Smooth muscle cell (in vitro differentiated cells): ENCODE measurements around the gene LAMTOR4. TPM values are rescaled to one million over a fixed set of nuclear protein-coding genes. Genes with fewer than 3 reads are reported as not detected.
A peak's percentile ranks its signal among the peaks of the same experiment; 100 is the strongest.
"Not testable (repeated sequence)": the region's sequence is repeated elsewhere in the genome, so short reads cannot be mapped to it uniquely, and the experiment has no call there.

Experiments used
- DNase-seq: peaks from one replicate; lab custom pipeline; 2025; ENCODE audit not compliant: unreplicated experiment; lab: John Stamatoyannopoulos, UW
- H2AFZ ChIP-seq: fragments of 200-600 bp; sonication (generic); 2 replicates; pipeline ENCODE4 v1.6.0; 2016; ENCODE audit warnings: antibody characterized with exemption, low read depth, mild to moderate bottlenecking
- H3F3A ChIP-seq: fragments of 200-600 bp; sonication (generic); 2 replicates; pipeline ENCODE4 v1.6.0; 2017; ENCODE audit warnings: antibody characterized with exemption, low read depth
- H3K27ac ChIP-seq: fragments of 200-600 bp; sonication (generic); 2 replicates; pipeline ENCODE4 v1.5.1; 2016; ENCODE audit warnings: low read depth, mild to moderate bottlenecking
- H3K27me3 ChIP-seq: fragments of 200-600 bp; sonication (generic); 2 replicates; pipeline ENCODE4 v1.6.1; 2016; ENCODE audit warnings: low read depth, mild to moderate bottlenecking
- H3K36me3 ChIP-seq: fragments of 200-600 bp; sonication (generic); 2 replicates; pipeline ENCODE4 v1.5.1; 2016; ENCODE audit warnings: low read depth
- H3K4me1 ChIP-seq: fragments of 200-600 bp; sonication (generic); 2 replicates; pipeline ENCODE4 v1.5.1; 2016; ENCODE audit warnings: low read depth
- H3K4me2 ChIP-seq: fragments of 200-600 bp; sonication (generic); 2 replicates; pipeline ENCODE4 v1.6.0; 2016; ENCODE audit warnings: mild to moderate bottlenecking
- H3K4me3 ChIP-seq: fragments of 200-600 bp; sonication (generic); 2 replicates; pipeline ENCODE4 v1.5.1; 2016; ENCODE audit warnings: mild to moderate bottlenecking
- H3K79me2 ChIP-seq: fragments of 200-600 bp; sonication (generic); 2 replicates; pipeline ENCODE4 v1.6.0; 2016; ENCODE audit warnings: low read depth, mild to moderate bottlenecking
- H3K9ac ChIP-seq: fragments of 200-600 bp; sonication (generic); 2 replicates; pipeline ENCODE4 v1.6.0; 2016; ENCODE audit warnings: low read depth
- H3K9me3 ChIP-seq: fragments of 200-600 bp; sonication (generic); replicated peaks from 2 replicates; pipeline ENCODE4 v1.5.1; 2016; ENCODE audit warnings: low read depth
- H4K20me1 ChIP-seq: fragments of 200-600 bp; sonication (generic); 2 replicates; pipeline ENCODE4 v1.6.0; 2016; ENCODE audit warnings: low read depth
- CTCF ChIP-seq: fragments of 200-600 bp; sonication (generic); IDR thresholded peaks from 2 replicates; pipeline ENCODE4 v1.5.1; 2017; ENCODE audit warnings: borderline replicate concordance, mild to moderate bottlenecking, antibody characterized with exemption; ENCODE audit not compliant: insufficient read depth, poor library complexity, severe bottlenecking
- WGBS: methylation state at CpG from one replicate; pipeline ENCODE4 v1.1.7; 2016; ENCODE audit warnings: low lambda C conversion rate; 5-methylcytosine and 5-hydroxymethylcytosine counted together
- polyA plus RNA-seq: library from polyadenylated mRNA; unstranded; fragments of >200 nt; fragmentation: Nextera tagmentation; extraction: Ambion mirVana; gene quantifications from 2 replicates; pipeline ENCODE4 v1.2.1, GENCODE V29; 2016
- total RNA-seq: library from RNA; depleted of rRNA; stranded (reverse); fragments of >200 nt; gene quantifications from 2 replicates; pipeline ENCODE4 v1.2.3, GENCODE V29; 2014

LAMTOR4 gene
- total and polyA plus RNA-seq, 2 experiments from 2014 or later, result 108 to 203 TPM

- Histone ChIP-seq H3K4me1 (peaks cover 4% of the 10 kb centered on the region), H3K4me3 (no peak overlapping the region), H3K9me3 (no peaks in the 10 kb centered on the region), H4K20me1 (no peaks in the 10 kb centered on the region), H3K79me2 (no peaks in the 10 kb centered on the region), H3K27ac (no peak overlapping the region), H3K4me2 (no peak overlapping the region), H3K36me3 (no peaks in the 10 kb centered on the region), H3F3A (no peaks in the 10 kb centered on the region), H3K27me3 (no peaks in the 10 kb centered on the region), H3K9ac (no peak overlapping the region), H2AFZ (no peak overlapping the region)
- no peak for DNase-seq
- WGBS, result 20% methylated on average over 3 of the region's 3 CpGs
- TF ChIP-seq CTCF, result peak; percentile 67
These were observed 16.0 kb upstream of the LAMTOR4 start for GRCh38 chr7:100132697-100133151.

- Histone ChIP-seq H4K20me1 (no peaks in the 10 kb centered on the region), H3K4me1 (no peaks in the 10 kb centered on the region), H3K4me3 (no peak overlapping the region), H3K9ac (no peak overlapping the region), H3K4me2 (no peak overlapping the region), H3K9me3 (no peaks in the 10 kb centered on the region), H2AFZ (no peak overlapping the region), H3K79me2 (no peaks in the 10 kb centered on the region), H3K27ac (no peak overlapping the region), H3K27me3 (no peaks in the 10 kb centered on the region), H3K36me3 (no peaks in the 10 kb centered on the region), H3F3A (no peaks in the 10 kb centered on the region)
- no peak for DNase-seq
- WGBS, result 92% methylated on average over 13 of the region's 13 CpGs
- TF ChIP-seq CTCF, result no peak
These were observed 10.6 kb upstream of the LAMTOR4 start for GRCh38 chr7:100137851-100138760.

GRCh38 chr7:100141555-100141949 is 7.2 kb upstream of the LAMTOR4 start:
- no peaks in the 10 kb centered on the region for H3K4me1 ChIP-seq
- no peaks in the 10 kb centered on the region for H3K36me3 ChIP-seq
- 91% methylated on average over 3 of the region's 3 CpGs for WGBS
- no peaks in the 10 kb centered on the region for H3K79me2 ChIP-seq
- H2AFZ ChIP-seq, result no peak overlapping the region
- H3K27ac ChIP-seq, result no peak overlapping the region
- no peaks in the 10 kb centered on the region for H3K27me3 ChIP-seq
- H3K4me3 ChIP-seq, result no peak overlapping the region
- no peak overlapping the region for H3K9ac ChIP-seq
- no peaks in the 10 kb centered on the region for H3F3A ChIP-seq
- no peak overlapping the region for H3K4me2 ChIP-seq
- H4K20me1 ChIP-seq, result no peaks in the 10 kb centered on the region
- DNase-seq, result no peak
- no peak for TF ChIP-seq CTCF
- no peaks in the 10 kb centered on the region for H3K9me3 ChIP-seq

- no peak for DNase-seq
- Histone ChIP-seq H3K9ac (no peak overlapping the region), H3K36me3 (no peaks in the 10 kb centered on the region), H3K4me3 (no peak overlapping the region), H3K27me3 (no peaks in the 10 kb centered on the region), H3F3A (no peaks in the 10 kb centered on the region), H3K27ac (no peak overlapping the region), H3K9me3 (no peaks in the 10 kb centered on the region), H3K79me2 (no peaks in the 10 kb centered on the region), H3K4me1 (no peaks in the 10 kb centered on the region), H3K4me2 (no peak overlapping the region), H2AFZ (no peak overlapping the region), H4K20me1 (no peaks in the 10 kb centered on the region)
- TF ChIP-seq CTCF, result no peak
- 87% methylated on average over 3 of the region's 3 CpGs for WGBS
These were observed 6.3 kb upstream of the LAMTOR4 start for GRCh38 chr7:100142461-100142860.

- not testable (repeated sequence) for H3K4me2 ChIP-seq, H3F3A ChIP-seq, H3K9ac ChIP-seq, H3K9me3 ChIP-seq, H2AFZ ChIP-seq, H3K4me3 ChIP-seq, H3K36me3 ChIP-seq, H3K27me3 ChIP-seq, H4K20me1 ChIP-seq, DNase-seq, H3K27ac ChIP-seq, H3K4me1 ChIP-seq
- WGBS, result 94% methylated on average over 4 of the region's 4 CpGs
- H3K79me2 ChIP-seq, result peaks cover 16% of the 10 kb centered on the region
These were observed 2.4 kb upstream of the LAMTOR4 start for GRCh38 chr7:100146350-100146749.
